GM12892 (cell line): ENCODE data around the gene KISS1.

Source experiments
- POLR2AphosphoS5 ChIP-seq: IDR thresholded peaks from 2 replicates; pipeline ENCODE4 v1.6.1; 2011; ENCODE audit warnings: low read depth, low read length, control low read depth
- TAF1 ChIP-seq: IDR thresholded peaks from 2 replicates; pipeline ENCODE4 v1.6.1; 2011; ENCODE audit warnings: low read depth, mild to moderate bottlenecking, control low read depth, low read length, borderline replicate concordance

GRCh38 chr1:204147406-204148383 lies 48.6 kb downstream of the KISS1 start:
- TF ChIP-seq POLR2AphosphoS5 (no peak), TAF1 (no peak)
